MM.1S (cell line): ENCODE results near the gene PCDHGA2.
A peak's percentile ranks its signal among the peaks of the same experiment; 100 is the strongest.

ENCODE experiments used
- EZH2 ChIP-seq: fragments of 300-600 bp; sonication (generic); optimal IDR thresholded peaks from 2 replicates; pipeline ENCODE3; 2017; ENCODE audit warnings: low read depth, mild to moderate bottlenecking, antibody characterized with exemption, low read length, mixed read lengths
- TF ChIP-seq, protein P1 (sequence below): fragments of 300-600 bp; sonication (generic); IDR thresholded peaks from 2 replicates; pipeline ENCODE4 v1.5.1; 2016; ENCODE audit warnings: antibody characterized with exemption, low read length, mixed read lengths

DNA sequence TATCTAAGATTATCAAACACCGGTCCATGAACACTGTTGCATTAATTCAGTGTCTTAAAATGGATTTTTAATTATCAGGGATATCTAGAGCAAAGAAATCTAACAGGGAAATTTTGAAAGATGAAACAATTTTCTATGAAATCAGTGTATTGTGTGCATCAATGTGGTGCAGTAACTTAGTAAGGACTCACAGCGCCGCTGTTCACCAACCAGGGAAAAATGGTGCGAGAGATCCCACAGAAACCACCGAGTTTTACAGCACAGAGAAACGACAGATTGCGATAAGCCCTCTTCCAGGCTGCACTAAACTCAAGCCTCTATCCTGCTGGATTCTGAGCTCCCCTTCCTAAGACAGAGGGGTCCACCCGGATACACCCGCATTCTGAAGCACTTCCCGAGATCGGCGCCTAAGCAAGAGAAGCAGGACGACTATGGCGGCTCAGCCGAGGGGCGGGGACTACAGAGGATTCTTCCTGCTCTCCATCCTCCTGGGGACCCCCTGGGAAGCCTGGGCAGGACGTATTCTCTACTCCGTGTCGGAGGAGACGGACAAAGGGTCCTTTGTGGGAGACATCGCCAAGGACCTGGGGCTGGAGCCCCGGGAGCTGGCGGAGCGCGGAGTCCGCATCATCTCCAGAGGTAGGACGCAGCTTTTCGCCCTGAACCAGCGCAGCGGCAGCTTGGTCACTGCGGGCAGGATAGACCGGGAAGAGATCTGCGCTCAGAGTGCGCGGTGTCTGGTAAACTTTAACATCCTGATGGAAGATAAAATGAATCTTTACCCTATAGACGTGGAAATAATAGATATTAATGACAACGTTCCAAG lies 44.1 kb downstream of the PCDHGA2 start, which contains the start of gene PCDHGA7:
- TF ChIP-seq, protein P1, sequence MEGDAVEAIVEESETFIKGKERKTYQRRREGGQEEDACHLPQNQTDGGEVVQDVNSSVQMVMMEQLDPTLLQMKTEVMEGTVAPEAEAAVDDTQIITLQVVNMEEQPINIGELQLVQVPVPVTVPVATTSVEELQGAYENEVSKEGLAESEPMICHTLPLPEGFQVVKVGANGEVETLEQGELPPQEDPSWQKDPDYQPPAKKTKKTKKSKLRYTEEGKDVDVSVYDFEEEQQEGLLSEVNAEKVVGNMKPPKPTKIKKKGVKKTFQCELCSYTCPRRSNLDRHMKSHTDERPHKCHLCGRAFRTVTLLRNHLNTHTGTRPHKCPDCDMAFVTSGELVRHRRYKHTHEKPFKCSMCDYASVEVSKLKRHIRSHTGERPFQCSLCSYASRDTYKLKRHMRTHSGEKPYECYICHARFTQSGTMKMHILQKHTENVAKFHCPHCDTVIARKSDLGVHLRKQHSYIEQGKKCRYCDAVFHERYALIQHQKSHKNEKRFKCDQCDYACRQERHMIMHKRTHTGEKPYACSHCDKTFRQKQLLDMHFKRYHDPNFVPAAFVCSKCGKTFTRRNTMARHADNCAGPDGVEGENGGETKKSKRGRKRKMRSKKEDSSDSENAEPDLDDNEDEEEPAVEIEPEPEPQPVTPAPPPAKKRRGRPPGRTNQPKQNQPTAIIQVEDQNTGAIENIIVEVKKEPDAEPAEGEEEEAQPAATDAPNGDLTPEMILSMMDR, result peak; percentile 76
- no peak for TF ChIP-seq EZH2
